ENCODE measurements around the gene TNFRSF18.
A peak's percentile ranks its signal among the peaks of the same experiment; 100 is the strongest.

TNFRSF18 gene

DNA sequence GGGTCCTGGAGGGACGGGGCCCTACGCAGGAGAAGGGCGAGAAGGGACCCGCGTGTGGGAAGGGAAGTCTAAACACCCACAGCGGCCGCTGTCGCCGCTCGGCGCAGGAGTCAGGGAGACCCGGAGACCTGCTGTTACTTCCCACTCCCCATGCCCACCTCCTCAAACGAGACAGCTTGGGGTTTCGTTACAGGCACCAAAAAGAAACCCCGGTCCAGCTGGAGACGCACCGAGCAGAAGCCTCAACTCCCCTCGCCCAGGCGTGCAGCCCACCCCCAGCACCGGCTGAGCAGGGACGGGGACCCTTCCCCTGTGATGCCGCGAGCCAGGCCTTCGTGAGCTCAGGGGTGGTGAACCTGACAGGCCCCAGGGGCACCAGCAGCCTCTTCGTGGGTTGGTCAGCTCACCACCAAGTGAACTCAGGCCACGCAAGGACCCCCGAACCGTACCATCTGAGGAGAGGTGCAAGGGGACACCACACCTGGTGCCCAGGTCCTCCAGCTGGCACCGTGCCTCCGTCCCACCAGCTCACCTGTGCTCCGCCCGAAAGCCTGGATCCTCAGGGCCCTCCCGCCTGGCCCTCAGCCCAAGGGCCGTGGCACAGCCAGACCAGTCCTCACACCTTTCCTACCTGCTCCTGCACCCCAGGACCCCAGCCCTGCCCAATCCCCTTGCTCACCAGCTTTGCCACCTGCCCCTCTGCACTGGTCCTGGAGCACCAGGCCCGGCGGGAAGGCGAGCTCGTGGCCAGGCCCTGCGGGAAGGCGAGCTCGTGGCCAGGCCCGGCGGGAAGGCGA lies 20.4 kb upstream of the TNFRSF18 start:
- DNase-seq: no peak

- no peak for DNase-seq
These were observed 19.5 kb upstream of the TNFRSF18 start for GRCh38 chr1:1225913-1226312.

DNA sequence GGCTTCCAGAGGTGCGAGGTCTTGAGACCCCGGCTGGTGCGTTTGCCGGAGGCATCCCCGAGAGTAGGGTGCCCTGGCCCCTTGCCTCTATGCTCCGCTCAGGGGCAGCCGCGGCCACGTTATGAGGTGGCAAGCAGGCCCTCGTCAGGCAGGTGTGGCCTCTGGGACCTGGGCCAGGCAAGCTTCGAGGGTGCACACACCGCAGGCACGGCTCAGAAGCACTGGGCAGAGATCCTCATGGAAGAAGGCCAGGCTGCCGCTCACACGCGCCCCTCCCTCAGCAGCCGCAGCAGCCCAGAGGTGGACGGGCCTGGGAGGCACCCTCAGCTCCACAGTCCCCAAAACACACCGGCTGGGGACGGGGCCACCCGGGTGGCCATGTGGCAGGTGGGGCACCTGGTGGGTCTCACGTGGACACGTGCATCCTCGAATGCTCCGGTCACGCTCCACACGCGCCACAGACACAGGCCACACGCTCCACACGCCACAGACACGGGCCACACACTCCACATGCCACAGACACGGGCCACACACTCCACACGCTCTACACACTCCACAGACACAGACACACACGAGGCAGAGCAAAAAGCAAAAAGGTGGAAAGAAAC lies 18.9 kb upstream of the TNFRSF18 start:
- no peak for DNase-seq

GRCh38 chr1:1223891-1224290 lies 17.5 kb upstream of the TNFRSF18 start:
- DNase-seq: no peak

GRCh38 chr1:1223321-1223720 lies 16.9 kb upstream of the TNFRSF18 start:
- no peak for DNase-seq

- DNase-seq: no peak
These were observed 16.3 kb upstream of the TNFRSF18 start for GRCh38 chr1:1222575-1223225.

GRCh38 chr1:1221887-1222574 lies 15.6 kb upstream of the TNFRSF18 start:
- no peak for DNase-seq

DNA sequence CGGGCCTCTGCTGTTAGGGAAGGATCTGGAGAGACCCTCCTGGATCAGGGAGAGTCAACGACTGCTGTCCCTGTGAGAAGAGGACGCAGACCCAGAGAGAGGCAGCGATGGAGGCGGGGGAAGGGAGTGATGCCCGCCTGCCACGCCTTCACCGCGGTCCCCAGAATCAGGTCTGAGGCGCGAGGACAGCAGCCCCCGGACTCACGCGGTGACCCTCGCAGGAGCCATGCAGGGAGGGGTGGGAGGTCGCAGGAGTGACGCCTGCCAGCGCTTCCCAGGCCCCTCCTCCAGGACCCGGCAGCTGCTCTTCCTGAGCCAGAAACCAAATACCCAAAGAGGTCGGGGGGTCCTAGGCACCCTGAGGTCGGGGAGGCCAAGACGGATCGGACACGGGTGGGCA lies 13.8 kb upstream of the TNFRSF18 start:
- DNase-seq: no peak

DNA sequence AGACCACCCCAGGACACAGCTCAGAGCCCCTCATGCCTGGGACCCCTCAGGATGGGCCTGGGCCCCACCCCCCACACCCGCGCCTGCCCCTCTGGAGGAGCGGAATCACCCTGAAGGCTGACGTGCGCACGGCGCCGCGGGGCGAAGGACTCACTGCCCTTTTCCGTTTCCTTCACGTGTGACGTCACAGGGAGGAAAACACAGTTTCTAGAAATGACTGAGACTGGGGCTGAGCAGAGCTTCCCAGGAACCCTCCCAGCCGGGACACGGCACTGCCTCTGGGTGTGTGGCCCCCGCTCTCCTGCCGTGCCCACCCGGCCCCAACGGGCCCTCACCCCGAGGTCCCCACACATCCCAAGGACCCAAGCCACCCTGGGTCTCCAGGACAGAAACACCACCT lies 12.9 kb upstream of the TNFRSF18 start:
- DNase-seq: peak; percentile 75 to 76

DNA sequence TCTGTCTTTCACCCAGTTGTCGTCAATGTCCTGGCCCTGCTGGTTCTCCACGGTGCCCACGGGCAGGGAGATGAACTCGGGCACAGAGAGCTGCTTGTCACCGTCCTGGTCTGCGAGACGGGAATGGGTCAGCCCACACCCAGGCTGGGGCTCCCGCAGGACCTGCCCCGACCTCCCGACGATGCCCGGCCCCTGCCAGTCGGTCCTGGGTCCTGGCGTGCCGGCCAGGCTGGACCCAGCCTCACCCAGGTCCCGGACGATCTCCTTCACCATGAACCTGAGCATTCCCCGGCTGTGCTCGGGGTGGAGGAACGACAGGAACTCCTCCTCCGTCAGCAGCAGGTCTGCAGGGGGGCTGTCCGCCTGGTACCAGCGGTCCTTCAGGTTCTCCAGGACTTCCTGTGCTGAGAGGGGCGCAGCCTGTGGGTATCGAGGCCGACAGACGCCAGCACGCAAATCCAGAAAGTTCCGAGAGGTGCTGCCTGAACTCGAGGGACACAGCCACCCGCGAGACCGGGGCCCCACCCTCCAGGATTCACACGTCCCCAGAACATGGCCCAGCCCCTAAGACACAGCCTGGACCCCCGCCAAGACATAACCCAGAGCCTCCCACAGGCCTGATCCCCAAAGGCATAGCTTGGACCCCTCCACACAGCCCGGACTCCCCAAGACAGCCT lies 12.3 kb upstream of the TNFRSF18 start:
- DNase-seq: no peak

DNA sequence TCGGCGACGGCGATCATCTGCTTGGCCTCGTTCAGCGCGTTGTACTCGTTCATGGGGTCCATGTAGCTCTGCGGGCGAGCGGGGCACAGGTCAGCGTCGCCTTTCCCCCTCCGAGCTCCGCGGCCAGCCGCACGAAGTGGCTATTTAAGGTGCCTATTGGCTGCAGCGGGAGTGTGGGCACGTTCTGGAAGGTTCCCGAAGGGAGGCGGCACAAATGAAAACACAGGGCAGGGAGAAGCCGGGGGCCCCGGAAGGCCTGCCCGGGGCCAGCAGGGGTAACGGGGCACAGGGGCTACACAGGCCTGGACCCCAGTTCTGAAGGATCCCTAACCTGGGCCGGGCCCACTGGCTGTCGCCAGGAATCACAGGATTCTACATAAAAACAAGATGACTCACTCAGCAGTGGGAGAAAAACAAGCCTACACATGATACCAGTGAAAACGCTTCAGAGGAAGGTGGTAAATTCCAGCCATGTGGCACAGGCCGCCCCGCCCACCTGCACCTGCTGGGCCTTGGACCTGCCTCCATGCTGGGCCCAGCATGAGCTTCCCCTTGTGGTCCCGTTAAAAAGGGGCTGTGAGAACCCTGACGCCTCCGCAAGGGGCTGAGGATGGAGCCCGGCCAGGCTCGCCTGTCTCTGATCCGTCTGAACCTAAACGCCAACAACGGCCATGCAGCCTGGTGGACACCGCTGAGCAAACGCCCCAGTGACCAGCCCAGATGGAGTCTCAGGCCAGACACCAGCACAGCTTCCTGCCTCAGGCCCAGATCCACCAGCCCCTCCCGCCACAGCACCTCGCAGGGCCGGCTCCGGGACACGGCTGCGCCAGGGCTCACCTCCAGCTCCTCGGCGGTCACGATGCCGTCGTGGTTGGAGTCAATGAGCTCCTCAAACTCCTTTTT lies 11.5 kb upstream of the TNFRSF18 start:
- peak; percentile 66 to 67 for DNase-seq

GRCh38 chr1:1216770-1217620 lies 10.6 kb upstream of the TNFRSF18 start:
- DNase-seq: peak; percentile 63 to 66

DNA sequence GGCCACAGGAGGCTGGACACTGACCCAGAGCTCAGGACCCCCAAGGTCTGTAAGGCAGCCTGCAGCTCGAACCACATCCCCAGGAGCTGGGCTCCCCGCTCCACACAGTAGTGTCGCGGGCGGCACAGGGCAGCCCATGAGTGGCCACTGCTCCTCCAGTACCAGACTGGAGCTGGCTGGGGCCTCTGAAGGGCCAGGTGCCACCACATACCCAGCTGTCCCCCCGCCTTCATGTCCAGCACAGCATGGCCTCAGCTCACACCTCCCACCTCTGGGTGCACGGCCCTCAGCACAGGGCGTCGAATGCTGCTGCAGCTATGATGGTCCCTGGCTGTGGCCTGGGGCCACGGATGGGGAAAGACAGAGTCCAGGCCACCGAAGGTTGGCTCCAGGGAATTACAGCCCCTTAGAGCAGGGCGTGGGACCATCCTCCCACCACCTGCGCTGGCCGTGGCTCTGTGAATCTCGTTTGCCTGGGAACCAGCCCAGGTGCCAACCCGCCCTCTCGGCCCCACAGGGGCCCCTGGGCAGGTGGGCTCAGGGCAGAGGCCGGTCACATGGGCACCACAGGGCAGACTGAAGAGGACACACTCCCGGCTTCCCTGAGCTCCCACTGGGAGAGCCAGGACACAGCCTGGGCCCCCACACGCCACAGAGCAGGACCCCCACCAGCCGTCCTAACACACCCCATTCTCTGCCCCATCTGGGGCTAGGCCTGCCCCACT lies 9.7 kb upstream of the TNFRSF18 start:
- DNase-seq: no peak

- DNase-seq: no peak
These were observed 8.8 kb upstream of the TNFRSF18 start for GRCh38 chr1:1215080-1215676.

- peak; percentile 70 to 75 for DNase-seq
These were observed 7.2 kb upstream of the TNFRSF18 start, which contains the start of gene TNFRSF4 for GRCh38 chr1:1213345-1214265. TNFRSF4 (minus strand) TSS chr1:1214153; CDS start chr1:1214127, 26 bp downstream.

DNA sequence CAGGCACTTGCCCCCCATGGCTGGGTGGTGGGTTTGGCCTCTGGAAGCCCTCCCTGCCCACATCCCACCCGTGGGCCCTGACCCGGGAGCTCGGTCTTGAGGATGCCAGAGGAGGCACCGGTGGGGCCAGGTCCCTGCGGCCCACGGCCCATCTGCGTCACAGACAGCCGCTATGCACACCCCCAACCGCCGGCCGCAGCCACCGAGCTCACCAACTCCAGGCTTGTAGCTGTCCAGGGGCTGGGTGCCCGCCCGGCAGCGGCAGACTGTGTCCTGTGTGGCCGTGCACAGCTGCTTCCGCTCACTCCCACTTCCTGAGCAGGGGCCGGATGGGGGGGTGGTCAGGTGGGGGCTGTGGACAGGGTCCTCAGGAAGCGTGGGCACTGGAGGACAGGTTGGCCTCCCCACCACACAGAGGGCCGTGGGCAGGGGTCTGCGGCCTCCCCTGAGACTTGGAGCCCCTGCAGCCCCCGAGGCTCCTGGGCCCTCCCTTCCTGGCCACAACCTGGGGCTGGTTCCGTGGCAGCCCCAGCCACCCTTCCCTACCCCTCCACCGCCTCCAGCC lies 6.5 kb upstream of the TNFRSF18 start:
- no peak for DNase-seq

DNA sequence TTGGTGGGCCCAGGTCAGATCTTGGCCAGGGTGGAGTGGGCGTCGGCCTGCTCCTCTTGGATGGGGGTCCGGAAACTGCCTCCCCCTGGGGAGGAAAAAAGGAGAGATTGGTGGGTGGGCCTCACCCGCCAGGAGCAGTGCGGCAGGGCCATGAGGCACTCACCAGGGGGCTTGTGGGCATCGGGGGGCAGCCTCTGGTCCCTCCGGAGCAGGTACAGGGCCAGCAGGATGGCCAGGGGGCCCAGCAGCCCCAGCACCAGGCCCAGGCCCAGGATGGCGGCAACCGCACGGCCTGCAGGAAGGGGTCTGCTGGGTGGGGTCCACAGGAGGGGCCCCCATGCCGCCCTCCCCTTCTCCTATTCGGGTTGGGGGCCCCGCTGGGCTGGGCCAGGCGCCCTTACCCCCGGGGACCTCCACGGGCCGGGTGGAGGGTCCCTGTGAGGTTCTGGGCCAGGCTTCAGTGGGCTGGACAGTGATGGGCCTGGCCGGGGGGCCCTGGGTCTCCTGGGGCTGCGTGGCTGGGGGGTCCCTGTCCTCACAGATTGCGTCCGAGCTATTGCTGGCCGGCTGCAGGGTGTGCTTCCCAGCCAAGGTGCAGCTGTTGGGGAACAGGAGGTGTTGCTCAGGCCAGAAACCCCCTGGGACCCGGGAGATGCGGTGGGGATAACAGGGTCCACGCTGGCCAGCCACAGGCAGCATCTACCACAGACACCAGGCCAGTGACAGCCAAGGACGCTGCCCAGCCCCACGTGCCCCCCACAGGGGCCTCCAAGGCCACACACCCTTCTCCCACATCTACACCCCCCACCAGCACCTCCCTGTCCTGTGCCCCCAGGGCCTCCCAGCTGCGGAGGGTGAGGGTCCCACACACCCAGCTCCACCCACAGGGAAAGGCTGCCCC lies 5.4 kb upstream of the TNFRSF18 start:
- no peak for DNase-seq
